Fibroblast of the conjunctiva (primary cell): ENCODE data around the gene CEP72.
"Not testable (repeated sequence)": the region's sequence is repeated elsewhere in the genome, so short reads cannot be mapped to it uniquely, and the experiment has no call there.

Source experiments
- DNase-seq: peaks from one replicate; pipeline ENCODE4 v3.0.0-alpha.2; 2010; ENCODE audit warnings: low read depth

The CEP72 gene

DNA sequence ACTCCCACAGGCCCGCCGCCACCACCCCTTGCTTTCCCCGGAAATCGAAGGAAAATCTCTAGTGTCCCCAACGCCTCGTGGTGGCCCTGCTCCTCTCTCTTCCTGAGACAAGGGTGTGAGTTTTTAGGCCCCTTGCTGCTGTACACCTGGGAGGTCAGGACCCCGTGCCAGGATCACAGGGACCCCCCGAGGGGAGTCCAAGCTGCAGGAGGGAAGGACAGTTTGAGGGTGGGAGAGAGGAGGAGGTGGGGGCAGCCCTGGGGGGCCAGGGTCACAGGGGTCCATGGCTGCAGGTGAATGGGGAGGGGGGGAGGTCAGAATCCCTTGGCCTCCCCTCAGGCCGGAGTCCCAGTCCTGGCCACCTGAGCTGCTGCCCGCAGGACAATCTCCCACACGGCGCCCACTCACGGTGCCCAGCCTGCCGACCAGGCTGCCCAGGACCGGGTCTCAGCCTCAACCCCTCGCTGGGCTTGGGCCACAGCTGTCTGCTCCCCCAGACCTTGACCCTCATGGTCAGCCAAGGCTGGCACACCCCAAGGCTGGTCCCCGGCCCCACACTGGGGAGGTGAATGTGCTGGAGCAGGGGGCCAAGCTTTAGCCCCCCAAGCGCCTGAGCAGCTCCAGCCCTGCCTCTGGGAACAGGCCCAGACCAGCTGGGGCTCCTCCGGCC is 61.2 kb downstream of the CEP72 start:
- DNase-seq, result no peak

DNA sequence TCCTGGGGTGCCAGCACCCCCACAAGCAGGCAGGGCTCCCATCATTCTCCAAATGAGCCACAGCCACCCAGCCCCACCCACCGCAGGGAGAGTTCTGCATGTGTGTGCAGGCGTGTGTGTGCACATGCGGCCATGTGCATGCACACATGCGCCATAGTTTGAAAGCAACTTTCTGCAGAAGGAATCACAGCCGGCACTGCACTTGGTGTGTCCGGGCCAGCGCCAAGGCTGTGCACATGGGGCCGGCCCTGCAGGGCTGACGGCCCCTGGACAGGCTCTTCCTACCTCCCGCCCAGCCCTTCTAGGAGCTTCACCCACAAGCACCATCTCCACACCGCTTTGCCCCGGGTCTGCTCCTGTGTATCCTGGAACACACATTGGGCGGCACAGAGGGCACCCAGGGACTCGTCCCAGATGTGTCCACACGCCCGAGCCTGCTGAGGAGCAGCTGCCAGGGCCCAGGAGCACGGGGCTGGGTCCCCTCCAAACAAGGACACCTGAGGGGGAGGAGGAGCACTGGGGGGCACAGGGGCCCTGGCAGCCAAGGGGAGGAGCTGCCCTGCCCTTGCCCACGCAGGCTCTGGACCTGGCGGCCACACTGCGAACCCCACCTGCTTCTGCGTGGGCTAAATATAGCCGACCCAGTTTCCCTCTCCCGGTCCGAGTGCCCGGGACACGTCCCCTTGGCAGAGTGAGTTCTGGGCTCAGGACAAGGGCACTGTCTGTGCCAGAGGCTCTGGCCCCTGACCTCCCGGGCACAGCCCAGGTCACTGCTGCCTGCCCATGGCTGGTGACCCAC is 61.9 kb downstream of the CEP72 start:
- no peak for DNase-seq

DNA sequence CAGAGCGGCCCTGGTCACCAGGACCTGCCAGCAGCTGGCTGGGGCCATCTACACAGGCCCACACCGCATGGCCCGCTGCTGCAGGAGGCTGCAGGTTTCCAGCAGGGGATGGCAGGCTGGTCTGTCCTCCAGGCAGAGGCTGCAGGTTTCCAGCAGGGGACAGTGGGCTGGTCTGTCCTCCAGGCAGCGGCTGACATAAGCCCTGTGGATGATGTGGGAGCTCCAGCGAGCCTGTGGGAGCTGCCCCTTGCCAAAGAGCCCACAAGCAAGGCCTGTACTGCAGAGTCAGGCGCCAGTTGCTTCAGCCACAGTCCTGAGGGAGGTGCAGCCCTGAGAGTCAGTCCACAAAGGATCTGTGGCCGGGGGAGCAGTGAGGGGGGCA is 62.5 kb downstream of the CEP72 start:
- DNase-seq, result no peak

DNA sequence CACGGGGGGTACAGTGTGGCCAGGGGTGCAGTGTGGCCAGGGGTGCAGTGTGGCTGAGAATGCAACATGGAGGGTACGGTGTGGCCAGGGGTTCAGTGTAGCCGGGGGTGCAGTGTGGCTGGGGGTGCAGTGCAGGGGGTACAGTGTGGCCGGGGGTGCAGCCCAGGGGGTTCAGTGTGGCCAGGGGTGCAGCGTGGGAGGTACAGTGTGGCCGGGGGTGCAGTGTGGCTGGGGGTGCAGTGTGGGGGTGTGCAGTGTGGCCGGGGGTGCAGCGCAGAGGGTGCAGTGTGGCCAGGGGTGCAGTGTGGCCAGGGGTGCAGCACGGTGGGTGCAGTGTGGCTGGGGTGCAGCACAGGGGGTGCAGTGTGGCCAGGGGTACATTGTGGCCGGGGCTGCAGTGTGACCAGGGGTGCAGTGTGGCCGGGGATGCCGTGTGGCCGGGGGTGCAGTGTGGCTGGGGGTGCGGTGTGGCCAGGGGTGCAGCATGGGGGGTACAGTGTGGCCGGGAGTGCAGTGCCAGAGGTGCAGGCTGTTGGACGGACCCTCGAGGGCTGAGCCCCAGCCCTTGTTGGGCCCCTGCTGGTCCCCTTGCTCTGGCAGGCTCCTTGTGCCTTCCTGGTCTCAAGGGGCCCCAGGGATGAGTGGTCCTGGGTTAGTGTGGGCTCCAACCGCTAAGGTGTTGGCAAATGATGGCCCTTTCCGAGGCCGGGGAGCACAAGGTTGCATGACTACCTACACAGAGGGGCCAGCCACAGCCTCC is 63.2 kb downstream of the CEP72 start:
- no peak for DNase-seq

DNA sequence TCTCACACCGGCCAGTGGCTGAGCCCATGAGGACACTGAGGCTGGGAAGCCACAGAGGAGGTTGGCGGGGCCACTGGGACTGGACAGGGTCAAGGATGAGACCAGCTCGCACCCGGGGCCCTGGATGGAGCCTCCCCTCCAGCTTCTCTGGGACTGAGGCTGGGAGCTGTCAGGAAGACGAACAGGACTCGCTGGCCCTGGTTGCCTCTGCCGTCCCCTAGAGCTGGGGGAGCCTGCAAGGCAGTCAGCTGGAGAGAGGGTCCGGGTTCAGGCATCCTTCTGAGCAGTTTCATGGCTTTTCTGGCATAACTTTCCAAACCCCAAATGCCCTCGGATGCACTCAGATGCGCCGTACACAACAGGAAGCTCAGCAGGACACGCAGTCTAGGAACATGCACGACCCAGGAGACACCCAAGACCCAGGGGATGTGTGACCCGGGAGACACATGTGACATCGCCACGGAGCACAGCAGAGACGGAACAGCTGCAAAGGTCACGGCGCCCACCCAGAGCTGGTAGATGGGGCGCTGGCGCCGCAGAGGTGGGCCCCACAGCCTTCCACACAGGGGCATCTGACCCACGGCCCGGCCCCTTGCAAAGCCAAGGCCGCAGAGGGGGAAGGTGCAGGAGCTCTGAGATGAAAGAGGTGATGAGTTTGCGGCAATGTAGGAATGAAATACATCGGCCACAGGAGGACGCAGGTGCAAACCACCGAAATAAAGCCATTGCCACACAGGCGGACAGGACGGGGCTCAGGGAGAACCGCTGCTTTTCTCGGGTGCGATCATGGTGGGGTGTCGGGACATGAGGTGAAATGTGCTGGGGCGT is 63.9 kb downstream of the CEP72 start:
- DNase-seq, result no peak

DNA sequence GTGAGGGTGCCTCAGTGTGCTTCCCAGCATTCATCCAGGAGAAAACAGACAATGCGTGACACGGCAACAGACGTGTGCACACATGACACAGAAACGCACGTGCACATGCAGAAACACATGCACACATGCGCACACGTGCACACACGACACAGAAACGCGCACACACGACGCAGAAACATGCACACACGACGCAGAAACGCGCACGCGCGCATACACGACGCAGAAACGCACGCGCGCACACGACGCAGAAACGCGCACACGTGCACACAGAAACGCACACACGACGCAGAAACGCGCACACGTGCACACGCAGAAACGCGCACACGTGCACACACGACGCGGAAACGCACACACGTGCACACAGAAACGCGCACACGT is 64.5 kb downstream of the CEP72 start:
- DNase-seq, result no peak

DNA sequence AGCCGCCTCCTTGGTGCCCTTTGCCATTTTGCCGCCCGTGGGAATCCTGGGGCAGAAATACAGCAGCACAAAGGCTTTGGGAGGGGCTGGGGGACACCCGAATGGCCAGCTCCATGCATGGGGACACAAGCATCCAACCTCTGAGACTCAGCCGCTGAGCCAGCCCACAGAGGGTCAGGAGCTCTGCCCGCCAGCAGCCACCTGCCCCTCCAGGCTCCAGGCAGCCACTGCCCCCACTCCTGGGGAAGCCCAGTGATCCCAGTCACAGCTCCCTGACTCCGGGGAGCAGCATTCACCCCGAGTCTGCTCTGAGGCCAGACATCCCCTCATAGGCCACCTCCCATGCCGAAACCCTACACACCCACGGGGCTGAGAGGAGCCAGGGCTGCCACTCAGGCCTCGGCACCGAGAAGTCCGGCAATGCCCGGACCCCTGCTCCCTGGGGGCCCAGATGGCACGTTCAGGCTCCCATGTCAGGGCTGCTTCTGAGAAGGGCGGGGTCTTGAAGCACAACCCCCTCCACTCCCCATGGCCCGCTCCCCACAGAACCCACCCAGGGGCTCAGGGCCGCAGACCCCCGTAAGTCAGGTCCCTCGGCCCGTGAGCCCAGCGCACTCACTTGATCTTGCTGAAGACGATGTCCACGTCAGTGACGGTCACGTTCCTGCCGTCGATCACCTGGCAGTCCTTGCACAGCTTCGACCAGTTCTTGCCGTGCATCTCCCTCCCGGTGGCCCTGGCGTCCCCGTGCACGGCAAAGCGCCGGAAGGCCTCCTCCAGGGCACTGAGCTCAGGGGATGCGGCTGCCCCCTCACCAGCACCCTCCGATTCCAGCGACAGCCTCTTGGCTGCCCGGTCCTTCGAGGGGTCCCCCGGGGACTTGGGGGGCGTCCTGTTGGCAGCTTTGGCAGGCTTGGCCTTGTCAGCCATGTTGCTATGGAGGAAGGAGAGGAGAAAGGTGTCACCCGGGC is 65.3 kb downstream of the CEP72 start:
- no peak for DNase-seq

DNA sequence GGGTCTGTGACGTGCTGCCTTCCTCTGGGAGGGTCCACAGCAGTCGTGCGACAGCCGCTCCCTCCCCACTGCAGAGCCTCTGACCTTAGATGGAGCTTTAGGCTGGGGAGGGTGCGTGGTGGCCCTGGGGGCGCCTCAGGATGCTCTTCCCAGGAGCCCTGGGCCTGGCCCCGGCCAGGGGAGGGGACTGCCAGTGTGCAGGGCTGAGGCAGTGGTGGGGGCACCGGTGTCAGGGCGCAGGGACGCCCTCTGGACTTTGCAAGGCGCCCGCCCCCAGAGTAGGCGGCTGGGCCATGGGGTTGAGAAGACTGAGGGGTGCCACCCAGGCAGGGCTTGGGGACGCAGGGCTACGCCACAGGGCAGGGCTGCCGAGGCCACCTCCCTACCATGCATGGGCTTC is 66.4 kb downstream of the CEP72 start:
- DNase-seq, result not testable (repeated sequence)

DNA sequence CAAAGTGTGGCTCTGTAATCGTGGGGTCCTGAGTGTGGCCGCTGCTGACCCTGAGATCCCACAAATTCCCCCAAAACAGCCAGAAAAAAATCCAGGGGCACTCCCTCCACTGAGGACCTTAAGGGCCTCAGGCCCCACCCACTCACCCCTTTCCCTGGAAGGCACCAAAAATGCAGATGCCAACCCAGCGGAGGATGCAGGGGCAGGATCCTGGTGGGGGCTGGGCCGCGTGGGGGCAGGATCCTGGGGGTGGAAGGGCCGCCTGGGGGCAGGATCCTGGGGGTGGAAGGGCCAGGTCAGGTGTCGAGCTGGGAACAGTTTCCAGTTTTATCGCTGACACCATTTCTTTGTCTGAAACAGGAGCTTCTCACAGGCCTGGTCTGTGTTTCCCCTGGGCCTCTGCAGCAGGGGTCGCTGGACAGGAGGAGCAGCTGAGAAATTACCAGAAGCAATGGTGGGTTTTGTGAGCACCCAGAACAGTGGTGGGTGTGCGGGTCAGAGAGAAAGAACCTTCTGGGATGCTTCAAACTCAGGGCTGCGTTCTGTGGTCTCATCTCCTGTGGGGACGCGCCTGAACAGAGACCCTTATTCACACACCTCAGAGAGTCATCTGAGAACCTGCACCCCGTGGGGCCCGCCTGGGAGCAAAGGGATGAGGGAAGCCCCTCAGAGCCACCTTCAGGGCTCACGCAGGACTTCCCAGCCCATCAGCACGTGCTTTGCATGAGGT is 67.2 kb downstream of the CEP72 start:
- not testable (repeated sequence) for DNase-seq

DNA sequence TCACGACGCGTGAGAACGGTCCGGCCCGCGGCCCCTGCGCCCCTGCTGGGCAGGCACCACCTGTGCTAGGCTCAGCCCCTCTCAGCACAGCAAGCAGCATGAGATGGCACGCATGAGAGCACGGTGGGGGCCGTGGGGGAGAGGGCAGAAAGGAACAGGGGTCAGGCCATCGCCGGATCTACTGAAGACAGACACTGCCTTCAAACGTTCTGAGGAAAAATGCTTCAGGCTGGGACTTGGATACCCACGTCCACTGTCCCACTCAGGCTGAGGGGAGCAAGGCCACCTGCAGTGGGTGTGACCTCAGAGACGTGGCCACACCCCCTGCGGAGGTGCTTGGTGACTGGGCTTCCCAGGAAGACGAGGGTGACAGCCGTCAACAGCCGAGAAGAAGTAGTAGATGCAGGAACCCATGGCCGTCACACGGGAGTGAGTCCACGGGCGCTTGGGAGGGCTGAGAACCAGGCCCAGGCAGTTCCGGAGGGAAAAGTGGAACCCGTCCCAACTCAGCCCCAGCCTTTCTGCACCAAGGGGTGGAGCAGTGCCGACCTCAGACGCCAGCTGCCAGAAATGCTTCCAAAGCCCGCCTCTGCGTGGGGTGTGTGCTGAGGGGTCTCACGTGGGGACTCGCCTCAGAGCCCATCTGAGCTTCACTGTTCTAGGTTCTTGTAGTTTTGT is 68.1 kb downstream of the CEP72 start:
- not testable (repeated sequence) for DNase-seq

DNA sequence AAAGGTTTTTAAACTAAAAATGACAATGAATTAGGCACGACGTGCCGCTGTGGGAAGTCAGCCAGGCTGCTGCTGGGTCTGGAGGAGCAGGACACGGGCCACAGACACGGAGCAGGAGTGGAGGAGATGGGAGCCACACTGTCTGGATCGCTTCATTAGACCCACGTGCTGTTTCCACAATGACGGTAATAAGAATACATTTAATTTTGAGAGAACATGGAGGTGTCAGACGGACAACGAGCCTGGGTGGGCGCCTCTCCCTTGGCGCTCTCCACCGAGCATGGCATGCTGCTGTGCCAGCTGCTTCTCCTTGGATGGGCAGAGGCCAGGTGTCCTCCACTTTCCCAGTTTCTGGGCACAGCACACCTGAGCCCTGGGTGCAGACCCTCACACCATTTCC is 68.7 kb downstream of the CEP72 start:
- not testable (repeated sequence) for DNase-seq

DNA sequence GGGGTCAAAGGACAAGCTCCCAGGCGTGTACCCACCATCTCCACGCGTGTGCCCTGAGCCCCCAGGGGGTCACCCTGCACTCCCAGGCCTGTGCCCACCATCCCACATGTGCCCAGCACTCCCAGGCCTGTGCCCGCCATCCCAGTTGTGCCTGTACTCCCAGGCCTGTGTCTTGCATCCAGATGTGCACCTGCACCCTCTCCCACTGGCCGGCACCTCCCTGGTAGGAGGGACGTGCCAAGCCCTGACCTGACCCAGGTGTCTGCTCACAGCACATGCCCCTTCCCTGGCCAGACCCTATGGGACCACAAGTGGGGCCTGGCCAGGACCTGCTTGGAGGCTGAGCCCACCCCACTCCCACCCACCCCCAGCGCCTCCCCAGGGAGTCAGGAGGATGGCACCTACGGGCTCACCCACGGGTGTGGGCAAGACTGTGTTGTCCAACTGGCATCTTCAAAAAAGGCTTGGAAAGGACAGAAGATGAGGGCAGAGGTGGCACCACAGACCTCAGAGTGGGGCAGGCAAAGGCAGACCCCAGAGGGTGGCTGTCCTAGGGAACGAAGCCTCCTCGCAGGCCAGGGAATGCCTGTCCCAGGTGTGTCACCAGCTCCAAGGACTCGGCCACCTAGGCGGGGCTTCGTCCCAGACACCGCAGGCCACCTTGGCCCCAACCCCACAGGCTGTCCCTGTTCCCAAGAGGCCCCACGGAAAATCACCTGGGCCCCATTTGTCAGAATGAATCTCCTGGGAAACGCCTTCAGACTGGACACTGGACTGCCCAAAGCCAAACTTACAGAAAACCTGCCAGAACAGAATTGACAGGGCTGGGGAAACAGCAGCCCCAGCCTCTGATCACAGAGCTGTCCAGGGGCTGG is 69.4 kb downstream of the CEP72 start:
- not testable (repeated sequence) for DNase-seq

DNA sequence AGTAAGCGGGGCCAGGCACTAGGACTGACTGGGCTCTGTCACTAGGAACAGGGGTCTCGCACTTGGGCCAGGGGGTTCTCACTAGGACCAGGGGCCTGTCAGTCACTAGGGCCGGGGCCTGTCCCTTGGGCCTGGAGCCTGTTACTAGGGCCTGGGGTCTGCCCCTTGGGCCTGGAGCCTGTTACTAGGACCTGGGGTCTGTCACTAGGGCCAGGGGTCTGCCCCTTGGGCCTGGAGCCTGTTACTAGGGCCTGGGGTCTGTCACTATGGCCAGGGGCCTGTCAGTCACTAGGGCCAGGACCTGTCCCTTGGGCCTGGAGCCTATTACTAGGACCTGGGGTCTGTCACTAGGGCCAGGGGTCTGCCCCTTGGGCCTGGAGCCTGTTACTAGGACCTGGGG is 70.1 kb downstream of the CEP72 start:
- not testable (repeated sequence) for DNase-seq

DNA sequence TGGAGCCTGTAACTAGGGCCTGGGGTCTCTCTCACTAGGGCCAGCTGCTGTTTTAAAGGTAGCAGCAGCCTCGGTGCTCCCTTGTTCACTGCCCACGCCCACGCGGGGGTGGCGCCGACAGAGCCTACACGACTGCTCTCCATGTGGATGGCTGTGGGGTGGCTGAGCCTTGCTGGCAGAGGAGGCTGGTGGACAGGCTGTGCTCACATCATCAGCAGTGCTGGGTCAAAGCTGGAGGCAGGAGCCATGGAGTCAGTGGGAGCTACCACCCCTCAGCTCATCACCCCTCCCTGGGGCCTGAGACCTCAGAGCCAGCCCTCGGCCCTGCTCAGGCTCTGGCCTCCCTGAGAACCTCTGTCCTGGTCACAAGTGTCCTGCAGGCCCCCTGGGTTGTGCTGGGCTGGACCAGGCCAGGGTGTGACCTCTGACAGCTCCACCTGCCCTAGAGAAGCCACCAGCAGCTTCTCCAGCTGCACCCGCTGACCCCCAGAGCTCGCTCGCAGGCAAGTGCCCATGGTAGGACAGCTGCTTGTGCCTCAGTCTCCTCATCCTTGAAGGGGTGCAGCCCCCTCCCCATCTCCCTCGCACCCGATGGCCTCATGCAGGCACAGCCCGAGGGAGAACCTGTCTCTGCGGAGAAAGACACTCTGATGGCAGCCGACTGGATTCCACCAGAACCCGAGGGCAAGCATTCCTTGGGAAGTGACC is 70.7 kb downstream of the CEP72 start:
- DNase-seq, result not testable (repeated sequence)

DNA sequence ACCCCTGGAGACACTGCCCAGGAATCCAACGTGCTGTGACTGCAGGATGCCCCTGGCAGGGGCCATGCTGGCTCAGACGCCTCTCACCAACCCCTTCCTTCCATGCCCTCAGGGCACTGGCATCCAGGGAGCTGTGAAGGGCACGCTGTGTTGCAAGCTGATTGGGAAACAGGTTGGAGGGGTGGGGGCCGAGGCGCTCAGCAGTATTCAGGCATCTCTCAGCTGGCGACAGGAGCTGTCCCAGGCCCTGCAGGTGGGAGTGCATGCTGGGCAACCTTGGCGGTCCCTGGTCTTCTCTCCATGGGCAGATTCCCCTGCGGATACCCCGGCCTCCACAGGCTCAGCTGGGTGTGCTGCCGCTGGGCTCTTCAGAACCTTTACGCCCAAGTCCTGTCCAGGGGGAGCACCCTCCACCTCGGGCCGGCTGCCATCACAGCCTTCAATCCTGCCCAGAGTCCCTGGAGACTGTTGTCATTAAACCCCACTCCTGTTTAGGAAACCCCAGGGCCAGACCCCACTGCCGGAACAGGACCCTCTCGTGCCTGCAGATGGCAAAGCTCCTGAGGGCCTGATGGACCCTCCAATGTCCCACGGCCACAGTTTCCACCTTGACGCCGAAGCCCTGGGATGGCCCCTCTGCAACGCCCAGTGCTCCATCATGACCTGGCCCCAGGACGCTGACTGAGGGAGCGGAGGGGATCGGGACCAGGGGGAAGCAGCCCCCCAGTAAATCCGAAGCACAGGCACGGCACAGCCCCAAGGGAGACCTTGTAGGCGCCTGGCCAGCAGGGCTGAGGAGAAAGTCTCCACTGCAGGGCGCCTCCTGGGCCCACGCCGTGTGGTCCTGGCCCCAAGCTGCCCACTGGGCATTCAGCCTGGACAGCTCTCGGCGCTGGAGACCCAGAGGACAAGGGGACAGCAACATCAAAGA is 71.7 kb downstream of the CEP72 start:
- no peak for DNase-seq

DNA sequence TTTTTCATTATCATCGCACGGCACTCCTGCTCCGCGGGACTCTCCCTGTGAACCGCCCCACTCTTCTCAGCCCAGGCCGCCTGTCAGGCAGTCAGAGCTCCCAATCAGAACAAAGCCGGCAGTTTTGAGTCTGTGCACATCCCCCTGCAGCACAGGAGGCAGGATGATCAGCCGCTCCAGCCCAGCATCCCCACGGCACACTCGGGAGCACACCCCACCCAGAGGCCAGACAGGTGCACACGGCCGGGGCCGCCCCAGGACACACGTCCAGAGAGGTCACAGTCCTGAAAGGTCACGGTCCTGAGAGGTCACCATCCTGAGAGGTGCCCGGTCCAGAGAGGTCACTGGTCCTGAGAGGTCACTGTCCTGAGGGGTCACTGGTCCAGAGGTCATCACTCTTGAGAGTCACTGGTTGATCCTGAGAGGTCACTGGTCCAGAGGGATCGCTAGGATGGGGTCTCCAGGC is 72.6 kb downstream of the CEP72 start:
- no peak for DNase-seq
